Fibroblast of villous mesenchyme (primary cell): ENCODE results near the gene KLHL26. TPM values are rescaled to one million over a fixed set of nuclear protein-coding genes. Genes with fewer than 3 reads are reported as not detected.

Experiments
- DNase-seq: peaks from one replicate; pipeline ENCODE4 v3.0.0-alpha.2; 2010; ENCODE audit warnings: low read depth
- H3K4me3 ChIP-seq: 2 replicates; pipeline ENCODE4 v1.5.1; 2011; ENCODE audit warnings: low read depth, mild to moderate bottlenecking, low read length
- CTCF ChIP-seq: IDR thresholded peaks from 2 replicates; pipeline ENCODE4 v1.5.1; 2012; ENCODE audit warnings: low read depth, mild to moderate bottlenecking, low read length; ENCODE audit not compliant: insufficient read depth
- total RNA-seq: library from RNA; depleted of rRNA; stranded (reverse); fragments of >200 nt; gene quantifications from 2 replicates; pipeline ENCODE4 v1.2.3, GENCODE V29; 2012

The KLHL26 gene
- total RNA-seq, 1 donor: 2.6 TPM

GRCh38 chr19:18656337-18657086 lies 19.7 kb downstream of the KLHL26 start:
- no peak for DNase-seq
- no peak overlapping the region for H3K4me3 ChIP-seq
- TF ChIP-seq CTCF: no peak

- no peak for TF ChIP-seq CTCF
- peak; percentile 94 for DNase-seq
- H3K4me3 ChIP-seq: no peak overlapping the region
Measured at GRCh38 chr19:18657590-18658365, 20.9 kb downstream of the KLHL26 start.

- no peak overlapping the region for H3K4me3 ChIP-seq
- TF ChIP-seq CTCF: no peak
- no peak for DNase-seq
Measured at GRCh38 chr19:18658366-18658855, 21.6 kb downstream of the KLHL26 start.

GRCh38 chr19:18659281-18660050 lies 22.6 kb downstream of the KLHL26 start:
- TF ChIP-seq CTCF: no peak
- H3K4me3 ChIP-seq: no peak overlapping the region
- peak; percentile 65 for DNase-seq

GRCh38 chr19:18660051-18660910 lies 23.5 kb downstream of the KLHL26 start:
- no peak for TF ChIP-seq CTCF
- DNase-seq: peak; percentile 80
- H3K4me3 ChIP-seq: no peak overlapping the region
